Keratinocyte (primary cell): ENCODE data around the gene RYR2. TPM values are rescaled to one million over a fixed set of nuclear protein-coding genes. Genes with fewer than 3 reads are reported as not detected.

Experiments
- DNase-seq: peaks from one replicate; pipeline ENCODE4 v3.0.0-alpha.2; 2011; ENCODE audit warnings: low read depth, missing footprints, low spot score
- FAIRE-seq: peaks from 2 replicates; lab custom pipeline; 2011; peaks lifted over from hg19 to GRCh38; lab: Jason Lieb, UNC
- H2AFZ ChIP-seq: 2 replicates; pipeline ENCODE4 v1.6.0; 2012; ENCODE audit warnings: low read length, control low read depth, inconsistent platforms; ENCODE audit not compliant: control insufficient read depth
- H3K27ac ChIP-seq: 2 replicates; pipeline ENCODE4 v1.5.1; 2011; ENCODE audit warnings: low read length; ENCODE audit not compliant: control insufficient read depth, insufficient read depth
- H3K27me3 ChIP-seq: 3 replicates; pipeline ENCODE4 v1.6.0; 2011; ENCODE audit warnings: low read length; ENCODE audit not compliant: control insufficient read depth, insufficient read depth; ENCODE audit errors: extremely low read depth
- H3K36me3 ChIP-seq, 2 experiments: 2 replicates in 1 of 2; 3 replicates in 1 of 2; pipeline ENCODE4 v1.5.1; 2011; ENCODE audit warnings: low read length in 2 of 2, mild to moderate bottlenecking in 1 of 2; ENCODE audit not compliant: control insufficient read depth in 2 of 2, insufficient read depth in 2 of 2; ENCODE audit errors: extremely low read depth in 1 of 2
- H3K4me1 ChIP-seq: 3 replicates; pipeline ENCODE4 v1.5.1; 2011; ENCODE audit warnings: low read length; ENCODE audit not compliant: control insufficient read depth, insufficient read depth; ENCODE audit errors: extremely low read depth
- H3K4me2 ChIP-seq: 3 replicates; pipeline ENCODE4 v1.6.0; 2011; ENCODE audit warnings: low read depth, low read length; ENCODE audit not compliant: control insufficient read depth, insufficient read depth; ENCODE audit errors: extremely low read depth
- H3K4me3 ChIP-seq, 3 experiments: fragments of 200-600 bp in 1 of 3; sonication (generic) in 1 of 3; 2 replicates in 2 of 3; 3 replicates in 1 of 3; pipeline ENCODE4 v1.5.1; 2011 to 2016; ENCODE audit warnings: low read length in 3 of 3, mild to moderate bottlenecking in 3 of 3, control low read depth in 2 of 3, inconsistent platforms in 1 of 3, low read depth in 1 of 3, mixed read lengths in 1 of 3, mixed run types in 1 of 3, moderate library complexity in 1 of 3; ENCODE audit not compliant: control insufficient read depth in 2 of 3, insufficient read depth in 2 of 3; ENCODE audit errors: extremely low read depth in 1 of 3
- H3K79me2 ChIP-seq: 2 replicates; pipeline ENCODE4 v1.6.0; 2012; ENCODE audit warnings: low read length; ENCODE audit not compliant: control insufficient read depth, insufficient read depth
- H3K9ac ChIP-seq: 3 replicates; pipeline ENCODE4 v1.6.0; 2011; ENCODE audit warnings: low read length; ENCODE audit not compliant: control insufficient read depth, insufficient read depth; ENCODE audit errors: extremely low read depth
- H3K9me1 ChIP-seq: 3 replicates; pipeline ENCODE4 v1.6.0; 2011; ENCODE audit warnings: low read length; ENCODE audit not compliant: control insufficient read depth, insufficient read depth; ENCODE audit errors: extremely low read depth
- H3K9me3 ChIP-seq: 2 replicates; pipeline ENCODE4 v1.5.1; 2012; ENCODE audit warnings: low read depth, low read length; ENCODE audit not compliant: control insufficient read depth
- H4K20me1 ChIP-seq: 3 replicates; pipeline ENCODE4 v1.6.0; 2011; ENCODE audit warnings: low read length; ENCODE audit not compliant: control insufficient read depth, insufficient read depth; ENCODE audit errors: extremely low read depth
- CTCF ChIP-seq, 3 experiments: IDR thresholded peaks in 1 of 3; conservative IDR thresholded peaks in 1 of 3; optimal IDR thresholded peaks in 1 of 3; 2 replicates in 2 of 3; 3 replicates in 1 of 3; pipeline versions ENCODE3 to v1.5.1; 2011; ENCODE audit warnings: low read length in 3 of 3, mild to moderate bottlenecking in 3 of 3, moderate library complexity in 2 of 3, control low read depth in 1 of 3, inconsistent platforms in 1 of 3; ENCODE audit not compliant: insufficient read depth in 2 of 3; ENCODE audit errors: extremely low read depth in 1 of 3
- EZH2 ChIP-seq: IDR thresholded peaks from one replicate; pipeline ENCODE4 v1.6.1; 2012; ENCODE audit warnings: inconsistent platforms, mild to moderate bottlenecking, low read length, moderate library complexity
- dilution Hi-C: fragments of 300-500 bp; cut with MboI; formaldehyde crosslinking; loops from one replicate; pipeline ENCODE4 v1.7.0; 2020; ENCODE audit warnings: low sequenced_read_pairs; ENCODE audit not compliant: extremely low pct_ligation_motif_present
- polyA plus RNA-seq, 5 experiments: library from polyadenylated mRNA; depleted of rRNA in 3 of 5; stranded (reverse) in 3 of 5; stranded (forward) in 1 of 5; unstranded in 1 of 5; fragments of >200 nt; gene quantifications; 1 replicate in 1 of 5; 2 replicates in 3 of 5; 3 replicates in 1 of 5; pipeline versions ENCODE4 v1.2.1 to v1.2.3, GENCODE V29; 2011 to 2012; ENCODE audit warnings: missing spikeins in 2 of 5, low read depth in 1 of 5, low replicate concordance in 1 of 5

Gene RYR2
- polyA plus RNA-seq, 1 donor (not counting 4 experiments of a cell fraction or from before 2014, with no cell fraction given), result 0.05 TPM

- no peak overlapping the region for H3K4me2 ChIP-seq
- no peak overlapping the region for H2AFZ ChIP-seq
- no peak overlapping the region for H3K9ac ChIP-seq
- DNase-seq, result no peak
- dilution Hi-C loops, result no loop called here
- peaks cover 22% of the 10 kb centered on the region for H3K27me3 ChIP-seq
- H3K9me1 ChIP-seq, result no peaks in the 10 kb centered on the region
- no peaks in the 10 kb centered on the region for H3K9me3 ChIP-seq
- H3K4me3 ChIP-seq, result no peak overlapping the region
- no peaks in the 10 kb centered on the region for H3K36me3 ChIP-seq
- no peaks in the 10 kb centered on the region for H3K4me1 ChIP-seq
- no peak overlapping the region for H3K27ac ChIP-seq
- no peaks in the 10 kb centered on the region for H3K79me2 ChIP-seq
- TF ChIP-seq EZH2, result no peak
- no peak for TF ChIP-seq CTCF (optimal IDR thresholded peaks at IDR 0.05 in 1 of 3, IDR thresholded peaks at IDR 0.05 in 1 of 3, conservative IDR thresholded peaks at IDR 0.05 in 1 of 3; ENCODE audit: extremely low read depth in 1 of 3, insufficient read depth in 2 of 3, low read length in 3 of 3)
- no peak for FAIRE-seq
- H4K20me1 ChIP-seq, result no peaks in the 10 kb centered on the region
Observed at GRCh38 chr1:237042526-237042891, 525 bp downstream of the RYR2 start.

GRCh38 chr1:237042892-237043576, 1.1 kb downstream of the RYR2 start:
- H3K9ac ChIP-seq, result no peak overlapping the region
- H3K79me2 ChIP-seq, result no peaks in the 10 kb centered on the region
- no peaks in the 10 kb centered on the region for H3K9me3 ChIP-seq
- dilution Hi-C loops, result no loop called here
- FAIRE-seq, result no peak
- H3K27me3 ChIP-seq, result peaks cover 22% of the 10 kb centered on the region
- H3K9me1 ChIP-seq, result no peaks in the 10 kb centered on the region
- no peak overlapping the region for H3K4me3 ChIP-seq
- no peaks in the 10 kb centered on the region for H3K36me3 ChIP-seq
- TF ChIP-seq EZH2 (peak; percentile 75), CTCF (optimal IDR thresholded peaks at IDR 0.05 in 1 of 3, IDR thresholded peaks at IDR 0.05 in 1 of 3, conservative IDR thresholded peaks at IDR 0.05 in 1 of 3; ENCODE audit: extremely low read depth in 1 of 3, insufficient read depth in 2 of 3, low read length in 3 of 3) (no peak)
- H3K4me1 ChIP-seq, result no peaks in the 10 kb centered on the region
- H2AFZ ChIP-seq, result no peak overlapping the region
- no peak overlapping the region for H3K4me2 ChIP-seq
- DNase-seq, result no peak
- H4K20me1 ChIP-seq, result no peaks in the 10 kb centered on the region
- H3K27ac ChIP-seq, result no peak overlapping the region
